Sigmoid colon (tissue), 7 donors: ENCODE data around the gene C8A. TPM values are rescaled to one million over a fixed set of nuclear protein-coding genes. Genes with fewer than 3 reads are reported as not detected.

ENCODE experiments used
- DNase-seq: peaks from one replicate; pipeline ENCODE4 v3.0.0-alpha.2; 2019
- H3K27ac ChIP-seq, 4 donors: fragments of 200-600 bp; sonication (generic); one replicate each; pipeline ENCODE4 v1.5.1; 2016 to 2019; ENCODE audit warnings: mild to moderate bottlenecking in 1 of 4
- H3K27me3 ChIP-seq, 3 donors: fragments of 200-600 bp; sonication (generic); one replicate each; pipeline ENCODE4 v1.5.1; 2019; ENCODE audit warnings: mild to moderate bottlenecking in 1 of 3
- H3K36me3 ChIP-seq, 4 donors: fragments of 200-600 bp; sonication (generic); one replicate each; pipeline ENCODE4 v1.5.1; 2016 to 2019
- H3K4me1 ChIP-seq, 4 donors: fragments of 200-600 bp; sonication (generic); one replicate each; pipeline ENCODE4 v1.5.1; 2017 to 2019
- H3K4me3 ChIP-seq, 4 donors: fragments of 200-600 bp; sonication (generic); one replicate each; pipeline ENCODE4 v1.5.1; 2017 to 2019; ENCODE audit warnings: mild to moderate bottlenecking in 2 of 4, moderate library complexity in 1 of 4
- H3K9me3 ChIP-seq, 4 donors: fragments of 200-600 bp in 3 of 4; sonication (generic) in 3 of 4; one replicate each; pipeline versions ENCODE4 v1.5.1 to v1.6.1; 2013 to 2019
- CTCF ChIP-seq, 4 experiments: fragments of 450-650 bp in 3 of 4; fragments of 200-600 bp in 1 of 4; IDR thresholded peaks; one replicate each; pipeline ENCODE4 v1.5.1; 2016 to 2019; ENCODE audit warnings: antibody characterized with exemption in 4 of 4, mild to moderate bottlenecking in 3 of 4, moderate library complexity in 2 of 4
- EP300 ChIP-seq, 4 donors: sonication (generic); formaldehyde crosslinking; IDR thresholded peaks; one replicate each; pipeline ENCODE4 v1.6.1; 2017; ENCODE audit warnings: antibody characterized with exemption in 4 of 4
- POLR2A ChIP-seq, 2 donors: fragments of 450-650 bp; IDR thresholded peaks; one replicate each; pipeline ENCODE4 v1.6.1; 2016; ENCODE audit warnings: antibody characterized with exemption in 2 of 2, mild to moderate bottlenecking in 2 of 2, moderate library complexity in 2 of 2
- POLR2AphosphoS5 ChIP-seq, 4 donors: sonication (generic); formaldehyde crosslinking; IDR thresholded peaks; one replicate each; pipeline ENCODE4 v1.6.1; 2017; ENCODE audit warnings: antibody characterized with exemption in 4 of 4
- WGBS, 2 donors: extraction: QIAGEN DNeasy Blood & Tissue Kit; methylation state at CpG; one replicate each; pipeline ENCODE4 v1.1.7; 2013; 5-methylcytosine and 5-hydroxymethylcytosine counted together
- intact Hi-C: fragments of 100-400 bp; cut with DNase I; formaldehyde crosslinking; loops from one replicate; pipeline ENCODE4 v1.15.1; 2023
- polyA plus RNA-seq, 3 donors: library from polyadenylated mRNA; stranded (reverse); fragments of 200-250 nt; gene quantifications; one replicate each; pipeline ENCODE4 v1.2.3, GENCODE V29; 2013
- total RNA-seq, 4 donors: library from RNA; depleted of rRNA; stranded (reverse); fragments of >200 nt; gene quantifications; one replicate each; pipeline ENCODE4 v1.1.0, GENCODE V29; 2016
- donor health status: healthy with polysubstance abuse.
- donor health status: Bipolar disorder and iron deficiency.
- donor health status: healthy.

Gene C8A
- total and polyA plus RNA-seq, 7 donors, result not detected

DNA sequence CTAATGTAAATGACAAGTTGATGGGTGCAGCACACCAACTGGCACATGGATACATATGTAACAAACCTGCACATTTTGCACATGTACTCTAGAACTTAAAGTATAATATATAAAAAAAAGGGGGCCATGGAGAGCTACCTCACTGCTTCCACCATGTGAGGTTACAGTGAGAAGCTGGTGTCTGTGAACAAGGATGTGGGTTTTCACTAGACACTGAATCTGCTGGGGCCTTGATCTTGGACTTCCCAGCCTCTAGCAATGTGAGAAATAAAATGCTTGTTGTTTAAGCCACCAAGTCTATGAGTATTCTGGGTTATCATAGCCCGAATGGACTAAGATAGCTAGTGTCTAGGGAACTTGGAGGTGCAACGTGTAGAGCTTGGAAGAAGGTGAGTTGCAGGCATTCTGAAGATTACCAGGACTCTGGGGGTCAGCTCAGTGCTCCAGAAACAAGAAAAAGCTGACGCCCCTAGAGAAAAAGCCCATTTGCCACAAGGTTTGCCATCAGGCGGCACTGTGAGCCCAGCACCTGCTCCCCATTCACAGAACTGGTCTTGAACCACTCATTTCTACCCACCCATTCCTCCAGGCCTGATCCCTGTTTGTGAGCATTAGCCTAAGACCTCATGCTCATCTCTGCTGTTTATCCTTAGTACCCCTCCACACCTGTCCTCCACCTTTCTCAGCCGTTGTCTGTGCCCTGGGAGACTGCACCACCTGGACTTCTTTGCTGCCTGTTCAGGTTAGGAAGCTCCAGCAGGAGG, 20.3 kb upstream of the C8A start:
- Histone ChIP-seq H3K9me3 (no peaks in the 10 kb centered on the region), H3K4me1 (peaks cover 0 to 10% (median 2%) of the 10 kb centered on the region in 4 donors), H3K27ac (no peak overlapping the region), H3K36me3 (no peaks in the 10 kb centered on the region), H3K4me3 (no peak overlapping the region), H3K27me3 (no peaks in the 10 kb centered on the region)
- intact Hi-C loops, result loop anchor here (5.0 to 10.0 kb wide), 4 partner anchors 590 to 1820 kb away; partner anchors contain the start of genes DAB1 and OMA1
- WGBS, 2 donors, result 73 to 85% methylated on average over 5 of the region's 5 CpGs
- TF ChIP-seq POLR2A (IDR thresholded peaks at IDR 0.05), result no peak
- no peak for TF ChIP-seq EP300 (IDR thresholded peaks at IDR 0.05)
- TF ChIP-seq CTCF (IDR thresholded peaks at IDR 0.05), result no peak
- TF ChIP-seq POLR2AphosphoS5 (IDR thresholded peaks at IDR 0.05), result no peak
- DNase-seq, result no peak

DNA sequence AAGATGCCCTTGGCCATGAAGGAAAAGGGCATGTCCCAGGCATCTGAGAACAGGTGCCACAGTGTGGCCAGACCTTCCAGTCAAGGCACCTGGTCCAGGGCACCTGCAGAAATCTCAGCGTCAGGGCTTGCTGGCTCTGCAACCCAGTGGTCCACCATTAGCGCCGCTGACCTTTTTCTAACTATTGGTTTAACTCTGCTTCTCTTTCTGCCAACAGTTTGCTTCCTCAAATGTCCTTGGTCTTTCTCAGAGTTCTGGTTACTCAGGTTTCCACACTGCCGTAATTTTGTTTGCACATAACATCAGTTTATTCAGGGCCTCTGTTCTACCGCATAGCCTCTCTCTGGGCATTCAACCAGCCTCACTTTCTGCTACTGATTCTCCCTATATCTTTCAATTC, 18.9 kb upstream of the C8A start:
- H3K9me3 ChIP-seq, result peaks cover 0 to 5% (median 0%) of the 10 kb centered on the region in 4 donors
- no peaks in the 10 kb centered on the region for H3K36me3 ChIP-seq
- H3K4me3 ChIP-seq, result no peak overlapping the region
- peaks cover 0 to 10% (median 2%) of the 10 kb centered on the region in 4 donors for H3K4me1 ChIP-seq
- WGBS, 2 donors, result 72 to 83% methylated on average over 5 of the region's 5 CpGs
- no peak overlapping the region for H3K27ac ChIP-seq
- TF ChIP-seq CTCF (IDR thresholded peaks at IDR 0.05), result no peak
- TF ChIP-seq POLR2AphosphoS5 (IDR thresholded peaks at IDR 0.05), result no peak
- no peak for TF ChIP-seq EP300 (IDR thresholded peaks at IDR 0.05)
- TF ChIP-seq POLR2A (IDR thresholded peaks at IDR 0.05), result no peak
- H3K27me3 ChIP-seq, result no peaks in the 10 kb centered on the region
- intact Hi-C loops, result loop anchor here (10.0 kb wide), 3 partner anchors 589 to 1819 kb away; partner anchors contain the start of genes DAB1 and OMA1
- no peak for DNase-seq

- Histone ChIP-seq H3K27me3 (no peaks in the 10 kb centered on the region), H3K4me1 (peaks cover 0 to 10% (median 2%) of the 10 kb centered on the region in 4 donors), H3K27ac (no peak overlapping the region), H3K4me3 (no peak overlapping the region), H3K36me3 (no peaks in the 10 kb centered on the region), H3K9me3 (peaks cover 0 to 5% (median 0%) of the 10 kb centered on the region in 4 donors)
- DNase-seq, result no peak
- TF ChIP-seq POLR2A (IDR thresholded peaks at IDR 0.05) (no peak), EP300 (IDR thresholded peaks at IDR 0.05) (no peak), POLR2AphosphoS5 (IDR thresholded peaks at IDR 0.05) (no peak), CTCF (IDR thresholded peaks at IDR 0.05) (no peak)
- intact Hi-C loops, result loop anchor here (10.0 kb wide), 3 partner anchors 588 to 1818 kb away; partner anchors contain the start of genes DAB1 and OMA1
- 72 to 84% methylated on average over 4 of the region's 4 CpGs for WGBS, 2 donors
Observed at GRCh38 chr1:56836359-56836758, 18.2 kb upstream of the C8A start.

DNA sequence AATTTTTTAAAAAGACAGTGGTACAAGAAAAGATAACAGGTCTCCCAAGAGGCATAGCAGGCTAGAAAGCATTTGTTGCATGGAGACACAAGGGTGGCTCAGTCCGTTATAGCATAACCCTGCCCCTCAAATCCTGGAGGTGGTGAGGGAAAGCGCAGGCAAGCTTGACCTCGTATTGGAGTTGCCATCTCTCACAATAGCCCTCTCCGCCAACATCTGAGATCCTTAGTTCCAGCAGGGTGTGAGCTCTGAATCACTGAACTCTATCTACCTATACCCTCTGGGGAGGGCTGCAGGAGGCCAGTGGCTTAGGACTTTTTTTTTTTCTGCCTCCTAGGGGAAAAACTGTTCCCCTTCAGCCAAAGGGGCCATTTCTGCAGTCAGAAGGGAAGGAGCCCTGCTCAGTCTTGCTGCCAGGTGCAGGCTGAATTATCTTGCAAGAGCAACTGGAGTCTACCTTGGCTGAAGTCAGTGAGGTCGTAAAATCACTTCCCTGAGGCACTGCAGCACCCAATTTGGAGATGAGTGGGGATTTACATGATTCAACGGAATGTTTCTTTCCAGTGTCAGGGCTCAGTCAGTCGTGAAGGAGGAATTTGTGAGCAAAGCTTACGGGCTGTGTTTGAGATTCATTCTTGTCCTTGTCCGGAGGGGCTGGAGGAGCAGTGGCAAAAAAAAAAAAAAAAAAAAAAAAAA, 17.2 kb upstream of the C8A start:
- no peak overlapping the region for H3K27ac ChIP-seq
- 57 to 60% methylated on average over 9 of the region's 9 CpGs for WGBS, 2 donors
- peaks cover 0 to 10% (median 2%) of the 10 kb centered on the region in 4 donors for H3K4me1 ChIP-seq
- H3K4me3 ChIP-seq, result no peak overlapping the region
- DNase-seq, result no peak
- peaks cover 0 to 5% (median 0%) of the 10 kb centered on the region in 4 donors for H3K9me3 ChIP-seq
- no peaks in the 10 kb centered on the region for H3K36me3 ChIP-seq
- no peaks in the 10 kb centered on the region for H3K27me3 ChIP-seq
- TF ChIP-seq POLR2AphosphoS5 (IDR thresholded peaks at IDR 0.05) (no peak), POLR2A (IDR thresholded peaks at IDR 0.05) (no peak), CTCF (IDR thresholded peaks at IDR 0.05) (no peak), EP300 (IDR thresholded peaks at IDR 0.05) (no peak)
- intact Hi-C loops, result loop anchor here (10.0 kb wide), 3 partner anchors 587 to 1817 kb away; partner anchors contain the start of genes DAB1 and OMA1
